Measurements from ENCODE around the gene TCF4. TPM values are rescaled to one million over a fixed set of nuclear protein-coding genes. Genes with fewer than 3 reads are reported as not detected.

The TCF4 gene
- total and polyA plus RNA-seq, 7 experiments from 2014 or later, result 0.94 to 21.8 (median 2.6) TPM

DNA sequence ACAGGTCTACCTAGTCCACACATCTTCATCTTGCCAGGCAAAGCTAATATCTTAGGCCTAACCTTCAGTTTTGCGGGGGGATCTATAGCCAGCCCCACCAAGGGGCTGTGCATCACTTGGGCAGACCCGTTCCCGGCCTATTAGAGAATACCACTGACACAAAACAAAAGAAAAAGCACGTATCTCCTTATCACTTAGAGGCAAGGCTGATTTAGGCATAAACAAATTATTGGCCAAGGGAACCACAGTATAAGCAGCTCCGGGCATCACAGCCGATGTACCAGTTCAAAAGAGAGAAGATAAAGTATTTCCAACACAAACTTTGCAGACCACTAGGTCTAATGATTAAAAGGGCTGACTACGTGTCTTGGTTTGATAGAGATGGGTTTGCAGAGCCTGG lies 248.0 kb downstream of the TCF4 start:
- no peak overlapping the region for H3K27ac ChIP-seq (ENCODE audit: low read depth, low read length)
- no peak overlapping the region for H3K4me3 Mint-ChIP-seq
- H3K9me3 Mint-ChIP-seq, result peaks cover 0 to 1% (median 0%) of the 10 kb centered on the region in 11 donors
- no peaks in the 10 kb centered on the region for H3K27me3 ChIP-seq (ENCODE audit: control insufficient read depth in 2 of 2, insufficient read depth in 2 of 2, low read length in 2 of 2)
- H3K36me3 ChIP-seq (ENCODE audit: control insufficient read depth in 2 of 3, insufficient read depth in 3 of 3, low read length in 3 of 3), result no peaks in the 10 kb centered on the region
- no peak for ATAC-seq
- no peak overlapping the region for H3K27ac Mint-ChIP-seq
- H3K4me1 ChIP-seq (ENCODE audit: control insufficient read depth in 2 of 2, insufficient read depth in 2 of 2, low read length in 2 of 2), result no peaks in the 10 kb centered on the region
- H3K27me3 Mint-ChIP-seq, result peaks cover 0 to 14% (median 0%) of the 10 kb centered on the region in 5 donors
- no peak overlapping the region for H3K4me3 ChIP-seq (ENCODE audit: low read length)
- H3K9me3 ChIP-seq (ENCODE audit: control insufficient read depth in 2 of 3, low read length in 3 of 3), result no peaks in the 10 kb centered on the region
- ChIA-PET POLR2A (no interaction called here), CTCF (no interaction called here)
- no peaks in the 10 kb centered on the region for H3K4me1 Mint-ChIP-seq
- intact Hi-C loops (cut with micrococcal nuclease), result no loop called here
- H3K36me3 Mint-ChIP-seq, result no peaks in the 10 kb centered on the region
- DNase-seq, result no peak

DNA sequence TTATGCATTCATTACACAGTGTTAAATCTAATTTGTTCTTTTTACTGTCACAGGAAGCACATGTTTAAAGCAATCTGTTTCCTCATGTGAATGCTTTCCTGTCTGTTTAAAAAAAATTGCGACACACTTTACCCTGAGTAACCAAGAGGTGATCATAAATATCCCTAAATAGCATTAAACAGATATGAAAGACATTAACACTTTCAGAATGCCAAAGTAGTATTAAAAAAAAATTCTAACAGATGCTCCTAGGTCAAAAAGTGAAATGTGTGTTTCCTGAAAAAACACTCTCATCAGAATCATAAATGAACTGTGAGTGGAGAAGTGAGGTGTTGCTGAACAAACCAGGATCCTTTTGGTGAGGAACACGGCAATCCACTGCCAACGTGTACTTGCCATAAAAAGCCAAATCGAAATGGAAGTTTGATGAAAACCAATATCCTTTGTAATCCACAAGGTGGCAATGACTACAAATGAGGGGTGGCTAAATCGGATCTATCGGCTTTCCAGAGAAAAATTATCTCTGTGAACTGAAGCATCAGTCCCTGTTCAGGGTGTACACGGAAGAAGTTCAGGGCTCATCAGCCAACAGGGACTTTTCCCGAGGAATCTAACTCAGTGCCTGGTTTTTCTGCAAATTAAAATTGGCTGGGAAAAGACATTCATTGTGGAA lies 248.9 kb downstream of the TCF4 start:
- POLR2A ChIA-PET, result no interaction called here
- no peaks in the 10 kb centered on the region for H3K36me3 ChIP-seq (ENCODE audit: control insufficient read depth in 2 of 3, insufficient read depth in 3 of 3, low read length in 3 of 3)
- no peaks in the 10 kb centered on the region for H3K4me1 Mint-ChIP-seq

GRCh38 chr18:55337908-55338521 lies 250.0 kb downstream of the TCF4 start:
- ATAC-seq (peak; percentile 64), DNase-seq (no peak)
- intact Hi-C loops (cut with micrococcal nuclease), result no loop called here
- Histone ChIP-seq H3K36me3 (ENCODE audit: control insufficient read depth in 2 of 3, insufficient read depth in 3 of 3, low read length in 3 of 3) (no peaks in the 10 kb centered on the region), H3K27me3 (ENCODE audit: control insufficient read depth in 2 of 2, insufficient read depth in 2 of 2, low read length in 2 of 2) (no peaks in the 10 kb centered on the region), H3K4me1 (ENCODE audit: control insufficient read depth in 2 of 2, insufficient read depth in 2 of 2, low read length in 2 of 2) (no peaks in the 10 kb centered on the region), H3K27ac (ENCODE audit: low read depth, low read length) (no peak overlapping the region), H3K9me3 (ENCODE audit: control insufficient read depth in 2 of 3, low read length in 3 of 3) (no peaks in the 10 kb centered on the region), H3K4me3 (ENCODE audit: low read length) (no peak overlapping the region)
- H3K36me3 Mint-ChIP-seq, result no peaks in the 10 kb centered on the region
- H3K27me3 Mint-ChIP-seq, result peaks cover 0 to 14% (median 5%) of the 10 kb centered on the region in 5 donors
- no peak overlapping the region for H3K27ac Mint-ChIP-seq
- H3K4me3 Mint-ChIP-seq, result no peak overlapping the region
- H3K9me3 Mint-ChIP-seq, result peaks cover 0 to 1% (median 0%) of the 10 kb centered on the region in 11 donors
- no peaks in the 10 kb centered on the region for H3K4me1 Mint-ChIP-seq
- ChIA-PET CTCF (no interaction called here), POLR2A (no interaction called here)

More for the DNA sequence above, 248.9 kb downstream of the TCF4 start:
- no peak overlapping the region for H3K4me3 Mint-ChIP-seq
- CTCF ChIA-PET, result no interaction called here
- no peak for DNase-seq
- H3K27ac Mint-ChIP-seq, result no peak overlapping the region
- no peak overlapping the region for H3K27ac ChIP-seq (ENCODE audit: low read depth, low read length)
- no peaks in the 10 kb centered on the region for H3K27me3 ChIP-seq (ENCODE audit: control insufficient read depth in 2 of 2, insufficient read depth in 2 of 2, low read length in 2 of 2)
- no peak for ATAC-seq
- peaks cover 0 to 14% (median 0%) of the 10 kb centered on the region in 5 donors for H3K27me3 Mint-ChIP-seq
- no peaks in the 10 kb centered on the region for H3K4me1 ChIP-seq (ENCODE audit: control insufficient read depth in 2 of 2, insufficient read depth in 2 of 2, low read length in 2 of 2)
- no peaks in the 10 kb centered on the region for H3K9me3 ChIP-seq (ENCODE audit: control insufficient read depth in 2 of 3, low read length in 3 of 3)
- H3K9me3 Mint-ChIP-seq, result peaks cover 0 to 1% (median 0%) of the 10 kb centered on the region in 11 donors
- H3K36me3 Mint-ChIP-seq, result no peaks in the 10 kb centered on the region
- no peak overlapping the region for H3K4me3 ChIP-seq (ENCODE audit: low read length)
- intact Hi-C loops (cut with micrococcal nuclease), result no loop called here

DNA sequence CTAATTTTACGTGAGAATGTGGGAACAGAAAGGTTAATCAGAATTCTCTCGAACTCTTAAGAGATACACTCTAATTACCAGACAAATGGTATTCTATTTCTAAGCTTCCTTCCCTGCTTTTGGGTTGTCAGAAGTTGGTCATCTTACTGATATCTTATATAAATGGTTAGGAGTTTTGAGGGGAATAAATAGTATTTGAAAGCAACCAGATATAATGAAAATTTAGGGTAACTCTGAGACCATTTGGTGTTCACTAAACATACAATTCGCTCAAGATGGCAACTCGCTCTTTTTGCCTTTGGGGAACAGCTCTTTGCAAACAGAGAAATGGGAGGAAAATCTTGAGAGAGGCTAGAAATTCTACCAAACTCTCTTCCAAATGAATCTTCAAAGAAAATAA lies 250.9 kb downstream of the TCF4 start:
- H3K9me3 Mint-ChIP-seq, result peaks cover 0 to 1% (median 0%) of the 10 kb centered on the region in 11 donors
- Histone ChIP-seq H3K4me3 (ENCODE audit: low read length) (no peak overlapping the region), H3K4me1 (ENCODE audit: control insufficient read depth in 2 of 2, insufficient read depth in 2 of 2, low read length in 2 of 2) (no peaks in the 10 kb centered on the region), H3K9me3 (ENCODE audit: control insufficient read depth in 2 of 3, low read length in 3 of 3) (no peaks in the 10 kb centered on the region), H3K27me3 (ENCODE audit: control insufficient read depth in 2 of 2, insufficient read depth in 2 of 2, low read length in 2 of 2) (no peaks in the 10 kb centered on the region), H3K27ac (ENCODE audit: low read depth, low read length) (no peak overlapping the region), H3K36me3 (ENCODE audit: control insufficient read depth in 2 of 3, insufficient read depth in 3 of 3, low read length in 3 of 3) (no peaks in the 10 kb centered on the region)
- intact Hi-C loops (cut with micrococcal nuclease), result no loop called here
- DNase-seq, result no peak
- H3K27ac Mint-ChIP-seq, result no peak overlapping the region
- peaks cover 0 to 14% (median 5%) of the 10 kb centered on the region in 5 donors for H3K27me3 Mint-ChIP-seq
- ChIA-PET POLR2A (no interaction called here), CTCF (no interaction called here)
- no peak overlapping the region for H3K4me3 Mint-ChIP-seq
- no peak for ATAC-seq
- H3K4me1 Mint-ChIP-seq, result no peaks in the 10 kb centered on the region
- H3K36me3 Mint-ChIP-seq, result no peaks in the 10 kb centered on the region

- Histone ChIP-seq H3K9me3 (ENCODE audit: control insufficient read depth in 2 of 3, low read length in 3 of 3) (no peaks in the 10 kb centered on the region), H3K4me3 (ENCODE audit: low read length) (no peak overlapping the region), H3K36me3 (ENCODE audit: control insufficient read depth in 2 of 3, insufficient read depth in 3 of 3, low read length in 3 of 3) (no peaks in the 10 kb centered on the region), H3K27me3 (ENCODE audit: control insufficient read depth in 2 of 2, insufficient read depth in 2 of 2, low read length in 2 of 2) (no peaks in the 10 kb centered on the region), H3K4me1 (ENCODE audit: control insufficient read depth in 2 of 2, insufficient read depth in 2 of 2, low read length in 2 of 2) (no peaks in the 10 kb centered on the region), H3K27ac (ENCODE audit: low read depth, low read length) (no peak overlapping the region)
- peaks cover 0 to 17% (median 5%) of the 10 kb centered on the region in 5 donors for H3K27me3 Mint-ChIP-seq
- H3K4me1 Mint-ChIP-seq, result no peaks in the 10 kb centered on the region
- peaks cover 0 to 1% (median 0%) of the 10 kb centered on the region in 11 donors for H3K9me3 Mint-ChIP-seq
- no peak overlapping the region for H3K4me3 Mint-ChIP-seq
- ATAC-seq, result no peak
- POLR2A ChIA-PET, result no interaction called here
- intact Hi-C loops (cut with micrococcal nuclease), result no loop called here
- no peak overlapping the region for H3K27ac Mint-ChIP-seq
- H3K36me3 Mint-ChIP-seq, result no peaks in the 10 kb centered on the region
- DNase-seq, result no peak
- CTCF ChIA-PET, result no interaction called here
These were observed 251.4 kb downstream of the TCF4 start for GRCh38 chr18:55336438-55337100.

DNA sequence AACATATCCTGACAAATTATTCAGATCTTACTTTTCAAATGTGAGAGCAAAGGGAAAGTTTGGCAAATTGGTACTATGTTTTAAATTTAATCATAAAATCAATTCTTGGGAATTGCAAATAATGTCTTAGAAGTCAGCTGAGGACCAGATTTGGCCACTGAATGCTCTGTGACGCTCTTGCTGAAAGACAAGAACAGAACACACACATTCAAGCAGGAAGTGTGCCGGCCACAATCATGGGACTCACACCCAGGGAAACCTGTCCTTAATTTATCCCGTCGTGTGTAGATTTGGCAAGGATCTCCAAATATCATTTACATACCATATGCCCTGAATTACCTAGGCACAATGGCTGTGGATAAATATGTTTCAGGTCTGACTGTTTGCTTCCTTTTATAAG lies 253.1 kb downstream of the TCF4 start:
- Histone ChIP-seq H3K36me3 (ENCODE audit: control insufficient read depth in 2 of 3, insufficient read depth in 3 of 3, low read length in 3 of 3) (no peaks in the 10 kb centered on the region), H3K4me3 (ENCODE audit: low read length) (no peak overlapping the region), H3K27me3 (ENCODE audit: control insufficient read depth in 2 of 2, insufficient read depth in 2 of 2, low read length in 2 of 2) (no peaks in the 10 kb centered on the region), H3K27ac (ENCODE audit: low read depth, low read length) (no peak overlapping the region), H3K4me1 (ENCODE audit: control insufficient read depth in 2 of 2, insufficient read depth in 2 of 2, low read length in 2 of 2) (no peaks in the 10 kb centered on the region), H3K9me3 (ENCODE audit: control insufficient read depth in 2 of 3, low read length in 3 of 3) (no peaks in the 10 kb centered on the region)
- no peaks in the 10 kb centered on the region for H3K36me3 Mint-ChIP-seq
- CTCF ChIA-PET, result interaction anchor here (0.7 kb wide), 1 partner anchor 67 kb away, joined by 4 read pairs; no protein-coding TSS in a partner anchor
- ATAC-seq (no peak), DNase-seq (no peak)
- intact Hi-C loops (cut with micrococcal nuclease), result no loop called here
- no peak overlapping the region for H3K4me3 Mint-ChIP-seq
- H3K27ac Mint-ChIP-seq, result no peak overlapping the region
- H3K27me3 Mint-ChIP-seq, result peaks cover 0 to 15% (median 5%) of the 10 kb centered on the region in 5 donors
- POLR2A ChIA-PET, result no interaction called here
- peaks cover 0 to 1% (median 0%) of the 10 kb centered on the region in 11 donors for H3K9me3 Mint-ChIP-seq
- H3K4me1 Mint-ChIP-seq, result no peaks in the 10 kb centered on the region

Measured in naive thymus-derived CD4-positive, alpha-beta T cell (primary cell).